B cell (primary cell): ENCODE data around the gene RRP15. TPM values are rescaled to one million over a fixed set of nuclear protein-coding genes. Genes with fewer than 3 reads are reported as not detected.

Experiments used
- ATAC-seq: fragments of 200-7000 bp; cut with Tn5 transposase; one replicate; pipeline ENCODE4 v1.10.0; 2021; ENCODE audit warnings: low read depth, mild to moderate bottlenecking, moderate number of reproducible peaks, moderate library complexity
- CTCF ChIA-PET: fragments of 350-600 bp; sonication (Branson Sonifier 250); formaldehyde crosslinking; loops from one replicate; lab custom pipeline; 2021; ENCODE audit warnings: antibody characterized with exemption, inconsistent platforms; lab: Charles Lee
- POLR2A ChIA-PET: fragments of 350-600 bp; sonication (Branson Sonifier 250); formaldehyde crosslinking; loops from one replicate; lab custom pipeline; 2021; ENCODE audit warnings: antibody characterized with exemption; lab: Charles Lee
- DNase-seq: peaks from one replicate; pipeline ENCODE4 v3.0.0; 2013
- H2AFZ ChIP-seq: 2 replicates; pipeline ENCODE4 v1.6.1; 2012; ENCODE audit warnings: mild to moderate bottlenecking, low read depth, low read length; ENCODE audit not compliant: insufficient read depth, poor library complexity, severe bottlenecking
- H3K27ac ChIP-seq, 2 donors: 1 replicate in 1 of 2; 2 replicates in 1 of 2; pipeline ENCODE4 v1.5.1; 2012 to 2013; ENCODE audit warnings: low read length in 2 of 2, mild to moderate bottlenecking in 2 of 2, moderate library complexity in 1 of 2
- H3K27me3 ChIP-seq, 4 experiments: fragments of 200-600 bp in 1 of 4; sonication (generic) in 1 of 4; replicated peaks in 1 of 4; 1 replicate in 2 of 4; 2 replicates in 2 of 4; pipeline versions ENCODE4 v1.6.1 to v1.7.0; 2013 to 2016; ENCODE audit warnings: low read length in 3 of 4, mild to moderate bottlenecking in 2 of 4, mixed read lengths in 1 of 4, moderate library complexity in 1 of 4; ENCODE audit not compliant: insufficient read depth in 4 of 4, control insufficient read depth in 3 of 4; ENCODE audit errors: control extremely low read depth in 1 of 4
- H3K36me3 ChIP-seq, 2 experiments: replicated peaks in 1 of 2; 1 replicate in 1 of 2; 2 replicates in 1 of 2; pipeline versions ENCODE4 v1.6.1 to v1.7.1; 2013; ENCODE audit warnings: low read length in 1 of 2; ENCODE audit not compliant: insufficient read depth in 2 of 2, control insufficient read depth in 1 of 2; ENCODE audit errors: control extremely low read depth in 1 of 2, extremely low read depth in 1 of 2
- H3K4me1 ChIP-seq, 2 donors: fragments of 200-600 bp in 1 of 2; sonication (generic) in 1 of 2; 1 replicate in 1 of 2; 2 replicates in 1 of 2; pipeline versions ENCODE4 v1.5.1 to v1.6.1; 2013 to 2017; ENCODE audit warnings: low read length in 2 of 2; ENCODE audit not compliant: control insufficient read depth in 2 of 2, insufficient read depth in 2 of 2
- H3K4me2 ChIP-seq: replicated peaks from 2 replicates; pipeline ENCODE3; 2012; ENCODE audit warnings: mild to moderate bottlenecking, low read depth, low read length; ENCODE audit not compliant: poor library complexity, severe bottlenecking
- H3K4me3 ChIP-seq, 5 experiments: fragments of 200-600 bp in 1 of 5; sonication (generic) in 1 of 5; 1 replicate in 3 of 5; 2 replicates in 2 of 5; pipeline versions ENCODE4 v1.5.1 to v1.7.0; 2011 to 2016; ENCODE audit warnings: low read length in 4 of 5, mild to moderate bottlenecking in 4 of 5, low read depth in 2 of 5, control low read depth in 1 of 5, moderate library complexity in 1 of 5; ENCODE audit not compliant: insufficient read depth in 1 of 5; ENCODE audit errors: control extremely low read depth in 1 of 5, extremely low read depth in 1 of 5
- H3K79me2 ChIP-seq: fragments of 200-600 bp; sonication (generic); one replicate; pipeline ENCODE4 v1.6.0; 2016; ENCODE audit warnings: low read length; ENCODE audit not compliant: control insufficient read depth, insufficient read depth
- H3K9ac ChIP-seq: fragments of 200-600 bp; sonication (generic); 2 replicates; pipeline ENCODE4 v1.6.1; 2017; ENCODE audit warnings: mild to moderate bottlenecking, low read length, moderate library complexity
- H3K9me3 ChIP-seq, 3 donors: one replicate each; pipeline versions ENCODE4 v1.6.1 to v1.7.1; 2013; ENCODE audit warnings: low read length in 2 of 3; ENCODE audit not compliant: control insufficient read depth in 2 of 3, insufficient read depth in 1 of 3; ENCODE audit errors: control extremely low read depth in 1 of 3
- H4K20me1 ChIP-seq: 2 replicates; pipeline ENCODE4 v1.6.0; 2012; ENCODE audit warnings: mild to moderate bottlenecking, low read length; ENCODE audit not compliant: insufficient read depth, control insufficient read depth, poor library complexity, severe bottlenecking
- H3K27ac Mint-ChIP-seq: one replicate; pipeline ENCODE4 v1.8.0; 2021; ENCODE audit warnings: mixed read lengths
- H3K27me3 Mint-ChIP-seq: one replicate; pipeline ENCODE4 v1.8.0; 2021; ENCODE audit warnings: mixed read lengths
- H3K4me1 Mint-ChIP-seq: one replicate; pipeline ENCODE4 v1.8.0; 2021; ENCODE audit warnings: mixed read lengths
- H3K4me3 Mint-ChIP-seq: one replicate; pipeline ENCODE4 v1.8.0; 2021; ENCODE audit warnings: mixed read lengths
- H3K9me3 Mint-ChIP-seq: one replicate; pipeline ENCODE4 v1.8.0; 2022; ENCODE audit warnings: mixed read lengths; ENCODE audit not compliant: insufficient read depth
- EZH2 ChIP-seq: IDR thresholded peaks from 2 replicates; pipeline ENCODE4 v1.6.1; 2012; ENCODE audit warnings: borderline replicate concordance, low read depth, mild to moderate bottlenecking, moderate library complexity, low read length; ENCODE audit not compliant: insufficient read depth, poor library complexity, severe bottlenecking
- WGBS: methylation state at CpG from one replicate; pipeline ENCODE4 v1.1.5; 2013; ENCODE audit warnings: missing lambda C conversion rate; ENCODE audit not compliant: insufficient coverage; 5-methylcytosine and 5-hydroxymethylcytosine counted together
- intact Hi-C: fragments of 100-400 bp; cut with micrococcal nuclease; formaldehyde crosslinking; loops from one replicate; pipeline ENCODE4 v1.10.0; 2022
- polyA plus RNA-seq: library from polyadenylated mRNA; depleted of rRNA; stranded (reverse); fragments of >200 nt; gene quantifications from 2 replicates; pipeline ENCODE4 v1.2.3, GENCODE V29; 2012
- total RNA-seq, 2 donors: library from RNA; stranded (reverse); fragments of 120-200 nt in 1 of 2; gene quantifications; 1 replicate in 1 of 2; 2 replicates in 1 of 2; pipeline versions ENCODE4 v1.2.3 to v1.2.4, GENCODE V29; 2013 to 2022
- TF ChIP-seq, protein P1 (sequence below): fragments of 200-600 bp; IDR thresholded peaks from one replicate; pipeline ENCODE4 v1.8.0; 2022; ENCODE audit warnings: antibody characterized with exemption, mild to moderate bottlenecking

Gene RRP15
- total and polyA plus RNA-seq, 2 donors (not counting 1 experiment from before 2014, with no cell fraction given): 1.3 to 20.2 TPM

GRCh38 chr1:218275823-218276222, 9.3 kb upstream of the RRP15 start:
- ChIA-PET POLR2A (no interaction called here), CTCF (no interaction called here)
- H3K4me1 Mint-ChIP-seq: no peaks in the 10 kb centered on the region

DNA sequence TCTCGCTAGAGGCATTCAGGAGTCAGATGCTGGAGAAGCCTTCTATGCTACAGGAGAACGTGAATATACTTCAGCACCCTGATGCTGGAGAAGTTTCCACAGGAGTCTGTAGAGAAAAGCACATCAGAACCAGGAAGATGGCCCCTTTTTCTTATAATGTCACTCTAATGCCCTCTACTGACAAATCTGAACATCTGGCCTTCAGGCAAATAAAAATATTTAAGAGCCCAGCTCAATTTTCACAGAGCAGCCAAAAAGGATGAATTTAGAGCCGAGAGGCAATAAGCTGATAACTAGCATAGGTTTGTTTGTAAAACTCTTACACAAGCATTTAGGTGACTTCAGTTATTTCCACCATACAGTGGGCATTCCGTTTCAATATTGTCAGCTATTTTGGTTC, 3.8 kb upstream of the RRP15 start:
- no peak overlapping the region for H3K4me3 ChIP-seq
- no peak overlapping the region for H3K4me3 Mint-ChIP-seq
- H3K9me3 ChIP-seq: peaks cover 0 to 6% (median 6%) of the 10 kb centered on the region in 3 donors
- peaks cover 12 to 15% of the 10 kb centered on the region in 2 donors for H3K4me1 ChIP-seq
- POLR2A ChIA-PET: no interaction called here
- no peak overlapping the region for H2AFZ ChIP-seq
- CTCF ChIA-PET: interaction anchor here (0.6 kb wide), 1 partner anchor 22 kb away, joined by 3 read pairs; no protein-coding TSS in a partner anchor
- no peak overlapping the region for H3K4me2 ChIP-seq
- H3K4me1 Mint-ChIP-seq: peaks cover 17% of the 10 kb centered on the region
- peaks cover 11% of the 10 kb centered on the region for H3K79me2 ChIP-seq
- no peak overlapping the region for H3K27ac ChIP-seq
- intact Hi-C loops: no loop called here
- peaks cover 23% of the 10 kb centered on the region for H3K27me3 Mint-ChIP-seq
- no peak for ATAC-seq
- H3K27me3 ChIP-seq: peaks cover 0 to 11% (median 2%) of the 10 kb centered on the region in 4 experiments
- H4K20me1 ChIP-seq: no peaks in the 10 kb centered on the region
- H3K36me3 ChIP-seq: no peaks in the 10 kb centered on the region
- TF ChIP-seq, protein P1, sequence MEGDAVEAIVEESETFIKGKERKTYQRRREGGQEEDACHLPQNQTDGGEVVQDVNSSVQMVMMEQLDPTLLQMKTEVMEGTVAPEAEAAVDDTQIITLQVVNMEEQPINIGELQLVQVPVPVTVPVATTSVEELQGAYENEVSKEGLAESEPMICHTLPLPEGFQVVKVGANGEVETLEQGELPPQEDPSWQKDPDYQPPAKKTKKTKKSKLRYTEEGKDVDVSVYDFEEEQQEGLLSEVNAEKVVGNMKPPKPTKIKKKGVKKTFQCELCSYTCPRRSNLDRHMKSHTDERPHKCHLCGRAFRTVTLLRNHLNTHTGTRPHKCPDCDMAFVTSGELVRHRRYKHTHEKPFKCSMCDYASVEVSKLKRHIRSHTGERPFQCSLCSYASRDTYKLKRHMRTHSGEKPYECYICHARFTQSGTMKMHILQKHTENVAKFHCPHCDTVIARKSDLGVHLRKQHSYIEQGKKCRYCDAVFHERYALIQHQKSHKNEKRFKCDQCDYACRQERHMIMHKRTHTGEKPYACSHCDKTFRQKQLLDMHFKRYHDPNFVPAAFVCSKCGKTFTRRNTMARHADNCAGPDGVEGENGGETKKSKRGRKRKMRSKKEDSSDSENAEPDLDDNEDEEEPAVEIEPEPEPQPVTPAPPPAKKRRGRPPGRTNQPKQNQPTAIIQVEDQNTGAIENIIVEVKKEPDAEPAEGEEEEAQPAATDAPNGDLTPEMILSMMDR: no peak
- TF ChIP-seq EZH2: no peak
- 92% methylated on average over 1 of the region's 4 CpGs for WGBS
- no peak for DNase-seq
- no peaks in the 10 kb centered on the region for H3K9me3 Mint-ChIP-seq
- no peak overlapping the region for H3K9ac ChIP-seq
- H3K27ac Mint-ChIP-seq: no peak overlapping the region

More at GRCh38 chr1:218275823-218276222, 9.3 kb upstream of the RRP15 start:
- no peak overlapping the region for H3K4me2 ChIP-seq
- TF ChIP-seq, protein P1: no peak
- no peak for TF ChIP-seq EZH2
- no peaks in the 10 kb centered on the region for H3K4me1 ChIP-seq
- no peak overlapping the region for H3K9ac ChIP-seq
- no peak overlapping the region for H3K27ac ChIP-seq
- no peaks in the 10 kb centered on the region for H3K9me3 Mint-ChIP-seq
- ATAC-seq (no peak), DNase-seq (no peak)
- no peak overlapping the region for H3K4me3 ChIP-seq
- peaks cover 0 to 4% (median under 1%) of the 10 kb centered on the region in 4 experiments for H3K27me3 ChIP-seq
- H3K27me3 Mint-ChIP-seq: peaks cover 17% of the 10 kb centered on the region
- intact Hi-C loops: no loop called here
- no peak overlapping the region for H3K27ac Mint-ChIP-seq
- no peak overlapping the region for H3K4me3 Mint-ChIP-seq
- H2AFZ ChIP-seq: no peak overlapping the region
- no peaks in the 10 kb centered on the region for H3K36me3 ChIP-seq
- peaks cover 0 to 2% (median 0%) of the 10 kb centered on the region in 3 donors for H3K9me3 ChIP-seq
- no CpG with 5 or more reads among the region's 2 CpGs for WGBS
- no peaks in the 10 kb centered on the region for H3K79me2 ChIP-seq
- no peaks in the 10 kb centered on the region for H4K20me1 ChIP-seq
